COLO829 (cell line): Measurements from ENCODE around the gene KCNMA1.

Experiments
- DNase-seq: peaks from one replicate; pipeline ENCODE4 v3.0.0; 2012; ENCODE audit warnings: low spot score

KCNMA1 gene

GRCh38 chr10:77205135-77205534 lies 432.5 kb downstream of the KCNMA1 start:
- no peak for DNase-seq

DNA sequence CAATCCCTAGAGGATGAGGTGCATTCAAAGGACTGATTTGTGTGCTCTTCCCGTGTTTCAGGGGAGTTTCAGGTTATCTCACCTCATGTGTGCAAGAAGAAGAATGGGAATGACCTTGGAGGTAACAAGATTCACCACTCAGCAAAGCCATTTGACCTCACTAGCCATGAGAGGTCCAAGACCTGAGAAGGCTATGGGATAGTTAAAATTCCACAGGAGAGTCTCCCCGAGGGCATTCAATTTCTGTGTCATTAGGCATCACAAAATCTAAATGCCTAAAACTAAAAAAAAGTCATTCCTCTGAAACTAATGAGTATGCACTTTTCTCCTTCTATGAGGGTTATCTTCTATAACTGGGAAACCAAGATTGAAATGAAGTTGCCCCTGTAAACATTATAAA lies 433.4 kb downstream of the KCNMA1 start:
- no peak for DNase-seq

- no peak for DNase-seq
These were observed 434.8 kb downstream of the KCNMA1 start for GRCh38 chr10:77202857-77203256.

- no peak for DNase-seq
These were observed 436.2 kb downstream of the KCNMA1 start for GRCh38 chr10:77201135-77202106.

GRCh38 chr10:77197544-77197943 lies 440.1 kb downstream of the KCNMA1 start:
- no peak for DNase-seq

- DNase-seq: no peak
These were observed 441.0 kb downstream of the KCNMA1 start for GRCh38 chr10:77196614-77197013.

GRCh38 chr10:77195101-77195500 lies 442.5 kb downstream of the KCNMA1 start:
- DNase-seq: no peak

GRCh38 chr10:77193001-77193400 lies 444.6 kb downstream of the KCNMA1 start:
- DNase-seq: no peak

DNA sequence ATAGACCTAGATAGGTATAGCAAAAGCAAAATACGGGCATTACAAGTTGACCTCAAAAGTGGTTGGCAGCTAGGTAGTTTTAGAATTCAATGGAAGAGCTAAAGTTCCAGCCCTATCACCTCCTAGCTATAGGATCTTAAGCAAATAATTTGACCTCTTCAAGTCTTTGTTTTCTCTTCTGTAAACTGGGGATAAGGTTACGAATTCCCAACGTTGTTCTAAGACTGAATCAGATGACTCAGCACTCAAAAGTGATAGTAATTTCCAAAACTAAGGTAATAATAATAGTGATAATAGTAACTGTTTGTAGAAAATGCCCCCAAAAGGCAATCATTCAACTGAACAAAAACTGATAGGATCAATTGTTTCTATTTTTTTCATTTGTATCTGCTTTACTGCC lies 445.2 kb downstream of the KCNMA1 start:
- no peak for DNase-seq

- DNase-seq: no peak
These were observed 446.1 kb downstream of the KCNMA1 start for GRCh38 chr10:77191324-77192049.

- DNase-seq: no peak
These were observed 447.3 kb downstream of the KCNMA1 start for GRCh38 chr10:77190291-77190690.

DNA sequence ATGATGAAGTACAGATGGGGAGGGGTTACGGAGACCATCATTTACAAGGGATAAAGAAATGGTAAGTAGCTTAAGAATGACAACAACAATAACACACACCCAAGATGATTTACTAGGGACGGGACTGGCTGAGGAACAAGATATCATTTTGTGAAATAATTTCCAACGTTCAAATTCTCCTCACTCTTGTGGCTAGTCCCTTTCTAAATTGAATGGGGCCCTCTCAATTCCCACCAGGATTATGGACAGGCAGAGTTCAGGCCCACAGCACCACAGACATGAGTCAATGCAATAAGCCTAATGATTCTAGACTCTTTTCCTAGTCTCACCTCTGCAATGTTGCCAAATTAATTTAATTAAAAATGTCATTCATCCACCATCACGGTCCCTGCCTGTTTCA lies 448.1 kb downstream of the KCNMA1 start:
- DNase-seq: no peak

DNA sequence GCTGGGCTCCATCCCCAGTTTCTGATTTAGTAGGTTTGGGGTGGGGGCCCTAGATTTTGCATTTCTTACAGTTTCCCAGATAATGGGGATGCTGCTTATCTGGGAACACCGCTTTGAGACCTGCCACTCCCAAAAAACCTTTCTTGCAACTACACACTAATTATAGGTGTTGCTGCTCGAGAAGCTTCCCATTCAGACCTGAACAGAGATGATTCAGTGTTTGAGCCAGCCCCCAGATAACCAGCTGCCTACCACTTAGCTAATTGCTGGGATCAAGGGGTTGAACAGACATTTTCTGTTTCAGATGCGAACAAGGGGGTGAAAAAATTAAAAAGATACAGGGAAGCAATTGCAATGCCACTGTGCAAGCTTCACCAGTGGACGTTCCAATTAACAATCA lies 448.5 kb downstream of the KCNMA1 start:
- no peak for DNase-seq

GRCh38 chr10:77188521-77188920 lies 449.1 kb downstream of the KCNMA1 start:
- no peak for DNase-seq

DNA sequence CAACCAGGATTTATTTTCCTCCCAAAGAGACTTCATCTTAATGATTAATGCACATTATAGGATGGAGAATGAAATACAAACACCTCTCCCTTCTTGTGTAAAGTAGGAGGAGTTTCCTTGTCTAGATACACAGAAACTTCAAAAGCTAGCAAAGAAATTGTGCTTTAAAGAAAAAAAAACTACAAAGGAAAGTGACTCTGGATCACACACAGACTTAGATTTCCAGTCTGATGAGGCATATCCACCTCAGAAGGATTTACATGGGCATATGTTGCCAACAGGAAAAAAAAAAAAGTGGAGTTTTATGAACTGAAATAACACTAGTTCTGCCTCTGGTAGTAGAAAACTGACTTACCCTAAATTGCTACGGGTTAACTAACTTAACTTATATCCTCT lies 449.6 kb downstream of the KCNMA1 start:
- DNase-seq: no peak

GRCh38 chr10:77187376-77187999 lies 450.1 kb downstream of the KCNMA1 start:
- no peak for DNase-seq

DNA sequence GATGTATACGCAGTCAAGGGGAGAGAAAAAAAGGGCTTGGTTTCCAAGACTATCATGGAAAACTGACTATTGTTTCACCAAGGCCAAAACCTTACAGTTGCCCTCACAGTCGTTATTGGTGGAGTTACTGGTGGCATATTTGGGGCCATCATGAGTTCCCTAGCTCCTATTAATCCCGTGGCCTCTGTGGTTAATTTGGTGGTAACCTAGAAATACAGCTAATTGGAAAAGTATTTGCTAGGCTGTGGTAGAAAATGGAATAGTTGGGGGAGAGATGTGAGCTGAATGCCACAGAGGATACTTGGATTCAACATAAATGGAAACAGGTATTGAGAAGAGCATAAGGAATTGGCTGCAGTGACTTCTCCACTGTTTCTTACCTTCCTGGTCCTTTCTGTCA lies 450.7 kb downstream of the KCNMA1 start:
- no peak for DNase-seq

DNA sequence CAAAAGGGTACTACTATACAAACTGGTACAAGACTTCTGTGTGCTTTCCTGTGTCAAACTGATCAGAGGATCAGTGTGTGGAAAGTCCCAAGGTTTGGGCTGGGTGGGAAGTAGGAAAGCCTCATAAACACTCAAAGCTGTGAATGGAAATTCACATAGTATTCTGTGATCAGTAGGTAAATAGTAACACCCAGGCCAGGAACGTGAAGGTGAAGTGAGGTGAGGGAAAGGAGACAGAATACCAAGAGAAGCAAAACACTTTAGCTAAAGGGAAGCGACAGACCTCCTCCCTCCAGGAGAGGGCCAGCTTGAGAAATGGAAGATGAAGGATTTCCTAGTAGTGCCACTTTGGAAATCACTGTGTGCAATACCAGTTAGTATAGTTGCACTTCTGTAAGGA lies 451.9 kb downstream of the KCNMA1 start:
- no peak for DNase-seq

DNA sequence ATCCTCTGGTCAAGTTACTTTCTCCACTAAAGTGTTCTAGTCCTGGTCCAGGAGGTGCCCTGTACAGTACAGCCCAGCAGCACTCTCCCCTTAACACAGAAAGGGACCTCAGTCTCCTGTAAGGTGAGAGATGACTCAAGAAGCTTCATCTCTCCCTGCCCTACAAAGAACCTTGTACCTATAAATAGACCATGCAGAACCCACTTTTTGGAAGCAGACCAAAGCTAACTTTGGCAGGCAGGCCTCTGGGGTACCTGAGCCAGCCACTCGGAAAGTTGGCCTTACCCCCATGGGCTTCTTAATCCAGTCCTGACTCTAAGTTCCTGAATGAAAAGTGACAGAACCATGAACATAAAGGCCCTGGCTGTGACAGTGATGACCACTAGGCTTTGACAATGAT lies 454.8 kb downstream of the KCNMA1 start:
- no peak for DNase-seq

- DNase-seq: no peak
These were observed 456.8 kb downstream of the KCNMA1 start for GRCh38 chr10:77180794-77181193.

GRCh38 chr10:77180104-77180503 lies 457.5 kb downstream of the KCNMA1 start:
- no peak for DNase-seq

DNA sequence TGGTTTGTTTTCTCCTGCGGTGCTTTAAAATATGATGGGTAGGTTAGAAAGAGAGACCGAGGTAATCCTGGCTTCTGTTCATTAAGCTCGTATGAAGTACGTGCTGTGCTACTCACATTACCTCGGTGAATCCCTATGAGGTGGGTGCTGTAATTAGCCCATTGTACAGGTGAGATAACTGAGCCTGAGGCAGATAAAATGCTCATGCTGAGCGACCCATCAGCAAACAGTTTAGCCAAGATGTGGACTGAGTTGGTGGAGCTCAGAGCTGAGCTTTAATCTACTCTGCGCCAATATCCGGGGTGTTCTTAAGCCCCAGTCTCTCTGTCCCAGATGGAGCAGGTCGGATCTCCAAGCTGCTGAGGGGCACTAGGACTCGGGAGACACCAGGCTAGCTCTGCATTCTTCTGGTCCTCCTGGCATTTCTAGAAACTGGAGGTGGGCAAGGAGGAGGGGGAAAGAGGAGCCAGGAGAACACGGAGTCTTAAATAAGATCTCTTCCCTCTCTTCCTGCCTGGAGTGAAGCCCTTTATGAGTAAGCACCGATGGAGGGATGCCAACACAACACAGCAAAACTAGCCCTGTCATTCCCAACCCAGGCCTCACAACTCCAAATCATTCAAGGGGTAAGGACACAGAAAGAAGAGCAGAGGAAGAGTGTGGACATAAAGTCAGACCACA lies 458.5 kb downstream of the KCNMA1 start:
- DNase-seq: peak; percentile 13
